SKM-1 (cell line): ENCODE measurements around the gene SV2B.

Source experiments
- DNase-seq: peaks from one replicate; lab custom pipeline; 2025; ENCODE audit not compliant: unreplicated experiment; lab: John Stamatoyannopoulos, UW

Gene SV2B

GRCh38 chr15:91263632-91264531 is 163.8 kb downstream of the SV2B start:
- DNase-seq, result no peak

DNA sequence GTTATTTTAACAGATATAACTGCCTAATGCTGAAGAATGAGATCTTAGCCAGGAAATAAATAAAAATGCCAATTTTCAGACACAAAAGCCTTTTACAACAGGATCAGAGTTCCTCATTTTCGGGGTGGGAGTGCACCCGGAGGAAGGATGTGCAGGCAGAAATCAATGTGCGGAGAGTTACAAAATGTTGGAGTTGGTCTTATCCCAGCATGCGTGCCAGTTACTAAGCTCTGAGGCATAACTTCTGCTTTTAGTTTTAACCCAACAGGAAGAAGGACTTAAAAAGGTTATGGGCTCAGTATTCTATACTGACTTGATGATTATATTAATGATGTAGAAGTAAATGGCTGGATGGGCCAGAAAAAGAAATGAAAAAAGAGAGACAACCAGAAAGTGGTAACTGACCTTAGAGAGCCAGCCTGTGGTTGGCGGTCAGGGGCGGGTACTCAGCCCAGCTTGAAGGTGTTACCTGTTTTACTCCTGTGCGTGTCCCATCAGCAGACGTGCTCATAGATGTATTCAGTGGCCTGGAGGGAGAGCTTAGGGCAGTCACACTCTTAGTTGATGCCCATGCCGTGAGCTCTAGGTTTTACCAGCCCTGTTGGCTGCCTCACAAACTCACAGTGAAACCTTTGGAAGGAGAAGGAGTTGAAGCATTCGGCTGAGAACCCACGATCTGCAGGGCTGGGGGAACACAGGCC is 164.7 kb downstream of the SV2B start:
- peak; percentile 93 for DNase-seq

GRCh38 chr15:91265416-91265940 is 165.4 kb downstream of the SV2B start:
- DNase-seq, result peak; percentile 30

DNA sequence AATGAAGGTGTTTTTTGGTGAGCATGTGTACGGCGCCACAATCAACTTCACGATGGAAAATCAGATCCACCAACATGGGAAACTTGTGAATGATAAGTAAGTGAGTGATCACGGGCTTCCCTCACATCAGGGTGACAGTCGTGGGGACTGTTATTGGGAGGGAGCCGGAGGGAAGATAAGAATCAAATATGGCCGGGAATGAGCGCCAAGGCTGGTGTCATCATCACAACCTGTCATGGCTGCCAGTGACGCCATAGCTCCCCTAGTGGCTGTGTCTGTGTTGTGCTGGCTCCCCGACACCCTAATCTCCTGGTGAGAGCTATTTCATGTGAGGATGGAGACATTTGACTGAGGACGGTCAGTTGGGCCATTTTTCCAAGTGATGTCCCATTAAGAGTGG is 168.5 kb downstream of the SV2B start:
- DNase-seq, result no peak

DNA sequence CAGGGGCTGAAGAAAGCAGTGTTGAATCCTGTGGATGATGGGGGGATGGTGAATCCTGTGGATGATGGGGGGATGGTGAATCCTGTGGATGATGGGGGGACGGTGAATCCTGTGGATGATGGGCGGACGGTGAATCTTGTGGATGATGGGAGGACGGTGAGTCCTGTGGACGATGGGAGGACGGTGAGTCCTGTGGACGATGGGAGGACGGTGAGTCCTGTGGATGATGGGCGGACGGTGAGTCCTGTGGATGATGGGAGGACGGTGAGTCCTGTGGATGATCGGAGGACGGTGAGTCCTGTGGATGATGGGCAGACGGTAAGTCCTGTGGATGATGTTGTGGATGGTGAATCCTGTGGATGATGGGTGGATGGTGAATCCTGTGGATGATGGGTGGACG is 170.7 kb downstream of the SV2B start:
- DNase-seq, result no peak

- peak; percentile 65 for DNase-seq
These were observed 171.6 kb downstream of the SV2B start for GRCh38 chr15:91271565-91272153.

DNA sequence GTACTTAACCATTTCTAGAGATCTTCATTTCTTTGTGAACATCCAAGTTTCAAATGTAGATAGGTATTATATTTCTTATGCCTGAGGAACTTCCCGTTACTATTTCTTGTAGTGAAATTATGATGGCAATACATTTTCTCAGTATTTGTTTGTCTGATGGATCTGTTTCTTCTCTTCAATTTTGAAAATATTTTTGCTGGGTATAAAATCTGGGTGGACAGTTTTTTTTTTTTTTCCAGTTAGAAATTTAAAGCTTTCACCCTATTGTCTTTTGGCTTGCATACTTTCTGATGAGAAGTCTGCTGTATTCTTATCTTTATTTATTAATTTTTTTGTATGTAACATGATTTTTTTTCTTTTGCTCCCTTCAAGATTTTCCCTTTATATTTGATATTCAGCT is 175.8 kb downstream of the SV2B start:
- DNase-seq, result no peak

DNA sequence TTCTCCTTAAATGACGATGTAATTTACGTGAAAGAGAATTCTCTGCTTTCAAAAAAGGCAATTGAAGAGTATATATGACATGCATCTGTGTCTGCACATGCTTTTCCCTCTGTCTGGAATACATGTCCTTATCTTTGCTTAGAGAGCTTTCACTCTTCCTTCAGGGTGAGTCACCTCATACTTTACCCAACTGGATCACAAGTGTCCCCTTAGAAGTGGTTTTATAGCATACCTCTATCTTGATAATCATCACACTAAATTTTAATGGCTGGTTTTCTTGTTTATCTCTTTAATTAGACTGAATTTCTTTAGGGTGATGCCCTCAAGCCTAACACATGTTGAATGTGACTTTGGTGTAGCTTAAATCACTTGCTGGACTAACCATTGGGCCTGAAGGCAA is 178.9 kb downstream of the SV2B start:
- DNase-seq, result no peak

DNA sequence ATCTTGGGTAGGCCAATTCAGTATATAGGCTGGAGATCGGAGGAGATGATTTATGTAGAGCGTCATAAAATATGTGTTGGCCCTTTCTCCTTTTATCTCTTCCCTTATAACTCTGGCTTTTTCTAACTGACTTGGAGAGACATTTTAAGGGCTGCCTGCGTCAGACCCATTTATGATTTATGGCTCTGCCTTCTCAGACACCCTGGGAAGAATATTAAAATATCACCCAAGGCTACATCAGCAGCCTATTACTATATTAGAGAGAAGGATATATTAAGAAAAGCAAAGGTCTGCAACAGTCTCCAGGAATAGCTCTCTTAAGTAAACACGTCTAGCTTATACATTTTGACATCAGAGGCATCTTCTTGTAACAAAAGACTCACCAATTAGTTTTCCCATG is 179.4 kb downstream of the SV2B start:
- DNase-seq, result no peak

- DNase-seq, result no peak
These were observed 181.9 kb downstream of the SV2B start for GRCh38 chr15:91281947-91282346.

- no peak for DNase-seq
These were observed 182.4 kb downstream of the SV2B start for GRCh38 chr15:91282486-91282885.

GRCh38 chr15:91283155-91283554 is 183.1 kb downstream of the SV2B start:
- no peak for DNase-seq

- DNase-seq, result no peak
These were observed 184.9 kb downstream of the SV2B start for GRCh38 chr15:91284758-91285466.

DNA sequence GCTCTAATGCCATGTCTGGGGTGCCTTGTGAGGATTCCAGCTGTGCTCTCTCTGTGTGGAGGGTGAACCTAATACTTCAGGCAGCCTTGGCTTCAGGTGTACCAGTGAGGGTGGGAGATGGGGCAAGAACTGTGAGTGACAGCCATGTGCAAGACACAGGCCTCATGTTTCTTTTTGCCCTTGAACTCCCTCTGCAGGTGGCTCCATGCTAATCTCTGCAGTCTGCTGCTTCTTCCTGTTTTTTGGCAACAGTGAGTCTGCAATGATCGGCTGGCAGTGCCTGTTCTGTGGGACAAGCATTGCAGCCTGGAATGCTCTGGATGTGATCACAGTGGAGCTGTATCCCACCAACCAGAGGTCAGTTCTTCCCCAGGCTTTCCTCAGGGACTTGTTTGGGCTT is 189.3 kb downstream of the SV2B start:
- DNase-seq, result peak; percentile 40

DNA sequence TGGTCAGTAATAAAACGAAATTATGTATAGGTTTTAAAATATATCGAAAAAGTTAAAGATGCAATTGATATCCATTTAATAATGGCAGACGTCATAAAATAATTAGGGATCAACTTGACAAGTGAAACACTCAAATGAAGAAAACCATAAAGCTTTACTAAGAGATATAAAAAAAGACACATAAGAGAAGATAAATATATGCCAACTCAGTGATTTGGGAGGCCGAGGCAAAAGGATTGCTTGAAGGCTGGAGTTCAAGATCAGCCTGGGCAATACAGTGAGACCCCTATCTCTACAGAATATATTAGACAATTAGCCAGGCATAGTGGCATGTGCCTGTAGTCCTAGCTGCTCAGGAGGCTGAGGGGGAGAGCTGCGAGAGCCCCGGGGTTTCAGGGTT is 190.5 kb downstream of the SV2B start:
- no peak for DNase-seq

- no peak for DNase-seq
These were observed 191.6 kb downstream of the SV2B start for GRCh38 chr15:91291673-91292072.

GRCh38 chr15:91294344-91294743 is 194.3 kb downstream of the SV2B start:
- no peak for DNase-seq

DNA sequence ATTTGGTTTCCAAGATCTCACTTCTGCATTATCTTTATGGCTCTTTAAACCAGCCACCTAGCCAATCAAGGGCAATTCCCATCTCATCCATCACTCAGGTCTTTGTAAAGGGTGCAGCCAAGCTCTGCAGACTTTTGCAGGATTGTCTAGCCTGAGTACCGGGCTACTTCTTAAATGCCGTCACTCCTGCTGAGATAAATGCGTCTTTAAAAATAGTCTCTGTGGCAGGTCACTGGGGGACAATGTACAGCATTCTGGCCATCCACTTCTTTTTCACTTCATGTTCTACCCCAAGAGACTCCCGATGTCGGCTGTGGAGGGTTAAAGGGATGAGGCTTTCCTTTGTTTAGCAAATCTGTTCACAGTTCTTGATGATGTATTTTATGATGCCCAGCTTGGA is 194.7 kb downstream of the SV2B start:
- DNase-seq, result no peak

GRCh38 chr15:91298101-91298500 is 198.0 kb downstream of the SV2B start:
- no peak for DNase-seq

- DNase-seq, result peak; percentile 69
These were observed 202.8 kb downstream of the SV2B start for GRCh38 chr15:91302588-91303439.
